Suprapubic skin (tissue), 4 donors: ENCODE measurements around the gene TANGO6. TPM values are rescaled to one million over a fixed set of nuclear protein-coding genes. Genes with fewer than 3 reads are reported as not detected.

Experiments used
- DNase-seq, 2 donors: peaks; one replicate each; pipeline ENCODE4 v3.0.0-alpha.2; 2019; ENCODE audit warnings: low spot score in 2 of 2
- H3K27ac ChIP-seq: fragments of 200-600 bp; sonication (generic); one replicate; pipeline ENCODE4 v1.5.1; 2019
- H3K27me3 ChIP-seq: fragments of 200-600 bp; sonication (generic); one replicate; pipeline ENCODE4 v1.5.1; 2019
- H3K36me3 ChIP-seq: fragments of 200-600 bp; sonication (generic); one replicate; pipeline ENCODE4 v1.5.1; 2019
- H3K4me1 ChIP-seq: fragments of 200-600 bp; sonication (generic); one replicate; pipeline ENCODE4 v1.5.1; 2019
- H3K4me3 ChIP-seq: fragments of 200-600 bp; sonication (generic); one replicate; pipeline ENCODE4 v1.5.1; 2019; ENCODE audit warnings: mild to moderate bottlenecking
- H3K9me3 ChIP-seq: fragments of 200-600 bp; sonication (generic); one replicate; pipeline ENCODE4 v1.5.1; 2019
- EP300 ChIP-seq: sonication (generic); formaldehyde crosslinking; IDR thresholded peaks from one replicate; pipeline ENCODE4 v1.6.1; 2017; ENCODE audit warnings: antibody characterized with exemption
- POLR2A ChIP-seq, 2 donors: fragments of 450-650 bp; IDR thresholded peaks; one replicate each; pipeline ENCODE4 v1.6.1; 2017; ENCODE audit warnings: antibody characterized with exemption in 2 of 2, mild to moderate bottlenecking in 2 of 2, moderate library complexity in 2 of 2
- POLR2AphosphoS5 ChIP-seq, 3 donors: sonication (generic); formaldehyde crosslinking; IDR thresholded peaks; one replicate each; pipeline ENCODE4 v1.6.1; 2017; ENCODE audit warnings: antibody characterized with exemption in 3 of 3
- WGBS: methylation state at CpG from one replicate; pipeline ENCODE4 v1.1.5; 2018; 5-methylcytosine and 5-hydroxymethylcytosine counted together
- total RNA-seq, 4 donors: library from RNA; depleted of rRNA; stranded (reverse); fragments of >200 nt; gene quantifications; one replicate each; pipeline ENCODE4 v1.1.0, GENCODE V29; 2016
- TF ChIP-seq, protein P1 (sequence below), 2 donors: fragments of 200-600 bp in 1 of 2; fragments of 450-650 bp in 1 of 2; sonication (generic) in 1 of 2; IDR thresholded peaks; one replicate each; pipeline ENCODE4 v1.5.1; 2016 to 2019; ENCODE audit warnings: antibody characterized with exemption in 2 of 2, mild to moderate bottlenecking in 1 of 2, moderate library complexity in 1 of 2

The TANGO6 gene
- total RNA-seq, 4 donors from 2014 or later: 10.6 to 14.0 (median 12.0) TPM

DNA sequence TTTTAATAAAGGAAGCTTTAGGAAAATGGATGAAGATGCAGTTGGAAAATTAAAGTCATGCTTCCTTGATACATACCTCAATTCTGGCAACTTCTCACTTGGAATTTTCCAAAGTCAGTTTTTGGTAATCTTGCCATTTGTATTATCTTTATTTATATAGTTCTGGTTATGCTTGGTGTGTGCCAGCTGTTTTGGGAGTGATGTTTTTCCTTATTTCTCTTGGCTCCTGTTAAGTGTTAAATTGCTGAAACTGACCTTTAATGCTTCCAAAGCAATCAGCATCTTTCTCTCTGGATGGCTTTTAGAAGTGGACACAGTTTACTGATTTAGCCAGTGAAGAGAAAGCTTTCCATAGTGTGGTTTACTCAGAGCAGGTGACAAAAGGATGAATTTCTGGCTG, 192.0 kb downstream of the TANGO6 start:
- peaks cover 7% of the 10 kb centered on the region for H3K4me1 ChIP-seq
- no peak overlapping the region for H3K27ac ChIP-seq
- no peak for DNase-seq
- no peaks in the 10 kb centered on the region for H3K9me3 ChIP-seq
- no peak overlapping the region for H3K4me3 ChIP-seq
- H3K27me3 ChIP-seq: no peaks in the 10 kb centered on the region
- TF ChIP-seq POLR2AphosphoS5 (IDR thresholded peaks at IDR 0.05): no peak
- TF ChIP-seq EP300: no peak
- TF ChIP-seq POLR2A (IDR thresholded peaks at IDR 0.05): no peak
- TF ChIP-seq, protein P1, sequence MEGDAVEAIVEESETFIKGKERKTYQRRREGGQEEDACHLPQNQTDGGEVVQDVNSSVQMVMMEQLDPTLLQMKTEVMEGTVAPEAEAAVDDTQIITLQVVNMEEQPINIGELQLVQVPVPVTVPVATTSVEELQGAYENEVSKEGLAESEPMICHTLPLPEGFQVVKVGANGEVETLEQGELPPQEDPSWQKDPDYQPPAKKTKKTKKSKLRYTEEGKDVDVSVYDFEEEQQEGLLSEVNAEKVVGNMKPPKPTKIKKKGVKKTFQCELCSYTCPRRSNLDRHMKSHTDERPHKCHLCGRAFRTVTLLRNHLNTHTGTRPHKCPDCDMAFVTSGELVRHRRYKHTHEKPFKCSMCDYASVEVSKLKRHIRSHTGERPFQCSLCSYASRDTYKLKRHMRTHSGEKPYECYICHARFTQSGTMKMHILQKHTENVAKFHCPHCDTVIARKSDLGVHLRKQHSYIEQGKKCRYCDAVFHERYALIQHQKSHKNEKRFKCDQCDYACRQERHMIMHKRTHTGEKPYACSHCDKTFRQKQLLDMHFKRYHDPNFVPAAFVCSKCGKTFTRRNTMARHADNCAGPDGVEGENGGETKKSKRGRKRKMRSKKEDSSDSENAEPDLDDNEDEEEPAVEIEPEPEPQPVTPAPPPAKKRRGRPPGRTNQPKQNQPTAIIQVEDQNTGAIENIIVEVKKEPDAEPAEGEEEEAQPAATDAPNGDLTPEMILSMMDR (IDR thresholded peaks at IDR 0.05): no peak
- H3K36me3 ChIP-seq: no peaks in the 10 kb centered on the region

DNA sequence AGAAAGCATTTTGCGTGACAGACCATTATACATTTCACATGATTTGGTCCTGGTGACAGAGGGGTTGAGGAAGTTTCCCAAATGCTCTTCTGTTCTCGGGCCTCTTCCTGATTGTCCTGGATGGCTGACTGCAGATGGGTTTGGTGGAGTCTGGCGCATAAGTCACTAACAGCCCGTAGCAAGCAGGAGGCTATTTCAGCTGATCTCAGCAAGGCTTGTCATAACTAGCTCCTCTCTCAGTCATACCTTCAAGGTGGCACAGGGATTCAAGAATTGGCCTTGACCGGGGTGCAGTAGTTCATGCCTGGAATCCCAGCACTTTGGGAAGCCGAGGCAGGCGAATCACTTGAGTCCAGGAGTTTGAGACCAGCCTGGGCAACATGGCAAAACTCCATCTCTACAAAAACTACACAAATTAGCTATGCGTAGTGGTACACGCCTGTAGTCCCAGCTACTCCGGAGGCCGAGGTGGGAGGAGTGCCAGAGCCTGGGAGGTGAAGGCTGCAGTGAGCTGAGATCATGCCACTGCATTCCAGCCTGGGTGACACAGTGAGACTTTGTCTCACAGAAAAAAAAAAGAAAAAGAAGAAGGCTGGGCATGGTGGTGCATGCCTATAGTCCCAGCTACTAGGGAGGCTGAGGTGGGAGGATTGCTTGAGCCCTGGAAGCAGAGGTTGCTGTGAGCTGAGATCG, 193.2 kb downstream of the TANGO6 start:
- Histone ChIP-seq H3K4me3 (no peak overlapping the region), H3K4me1 (peaks cover 7% of the 10 kb centered on the region), H3K27ac (no peak overlapping the region), H3K36me3 (peaks cover 6% of the 10 kb centered on the region), H3K9me3 (no peaks in the 10 kb centered on the region), H3K27me3 (no peaks in the 10 kb centered on the region)
- 58% methylated on average over 12 of the region's 12 CpGs for WGBS
- TF ChIP-seq POLR2A (IDR thresholded peaks at IDR 0.05) (no peak), EP300 (no peak), POLR2AphosphoS5 (IDR thresholded peaks at IDR 0.05) (no peak)
- TF ChIP-seq, protein P1 (IDR thresholded peaks at IDR 0.05): no peak
- DNase-seq: no peak

DNA sequence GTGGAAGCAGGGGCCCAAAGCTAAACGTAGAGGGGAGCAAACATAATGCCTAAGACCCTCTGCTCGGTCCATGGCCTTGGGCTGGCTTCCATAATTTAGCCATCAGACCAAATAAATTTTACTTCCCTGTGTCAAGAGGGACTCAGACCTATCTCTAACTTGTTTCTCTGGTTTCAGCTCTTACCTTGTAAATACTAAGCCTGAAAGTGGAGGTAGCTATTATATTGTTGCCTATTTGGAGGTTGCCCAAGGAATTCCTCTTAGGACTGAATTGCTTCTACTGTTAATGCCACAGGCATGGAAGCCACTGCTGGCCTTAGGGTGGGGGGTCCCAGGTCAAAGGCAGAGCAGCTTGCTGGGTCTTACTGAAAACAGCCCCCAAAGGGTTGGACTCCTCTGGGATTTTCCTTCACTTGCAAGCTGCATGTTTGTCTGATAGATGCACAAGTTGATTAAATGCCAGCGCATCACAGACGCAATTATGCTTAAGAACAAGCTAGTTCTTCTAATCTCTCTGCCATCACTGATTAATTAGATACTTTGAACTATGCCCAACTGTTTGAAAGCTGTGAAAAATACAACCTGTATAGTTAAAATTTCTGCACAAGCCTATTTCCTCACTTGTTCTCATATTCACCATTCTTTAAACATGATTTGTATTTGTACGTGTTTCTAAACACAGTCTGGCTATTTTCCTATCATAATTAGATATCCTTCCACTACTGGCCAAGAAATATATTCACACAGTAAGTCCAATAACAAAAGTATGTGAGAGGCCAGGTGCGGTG, 194.2 kb downstream of the TANGO6 start:
- no peaks in the 10 kb centered on the region for H3K27me3 ChIP-seq
- 69% methylated on average over 6 of the region's 6 CpGs for WGBS
- no peak for DNase-seq
- no peak overlapping the region for H3K4me3 ChIP-seq
- peaks cover 7% of the 10 kb centered on the region for H3K4me1 ChIP-seq
- H3K36me3 ChIP-seq: peaks cover 13% of the 10 kb centered on the region
- TF ChIP-seq POLR2A (IDR thresholded peaks at IDR 0.05): no peak
- TF ChIP-seq POLR2AphosphoS5 (IDR thresholded peaks at IDR 0.05): no peak
- TF ChIP-seq, protein P1 (IDR thresholded peaks at IDR 0.05): no peak
- no peak for TF ChIP-seq EP300
- H3K9me3 ChIP-seq: no peaks in the 10 kb centered on the region
- no peak overlapping the region for H3K27ac ChIP-seq

- Histone ChIP-seq H3K27ac (no peak overlapping the region), H3K27me3 (no peaks in the 10 kb centered on the region), H3K4me1 (peaks cover 7% of the 10 kb centered on the region), H3K9me3 (no peaks in the 10 kb centered on the region), H3K36me3 (peaks cover 21% of the 10 kb centered on the region), H3K4me3 (no peak overlapping the region)
- WGBS: 79% methylated on average over 4 of the region's 4 CpGs
- no peak for TF ChIP-seq POLR2AphosphoS5 (IDR thresholded peaks at IDR 0.05)
- TF ChIP-seq POLR2A (IDR thresholded peaks at IDR 0.05): no peak
- TF ChIP-seq, protein P1 (IDR thresholded peaks at IDR 0.05): no peak
- no peak for TF ChIP-seq EP300
- DNase-seq: no peak
These were observed 196.1 kb downstream of the TANGO6 start for GRCh38 chr16:69039333-69039941.
